Measurements from ENCODE around the gene ASPSCR1. TPM values are rescaled to one million over a fixed set of nuclear protein-coding genes. Genes with fewer than 3 reads are reported as not detected.
A peak's percentile ranks its signal among the peaks of the same experiment; 100 is the strongest.

ASPSCR1 gene
- total RNA-seq, 4 donors from 2014 or later, result 24.0 to 44.7 (median 32.0) TPM

GRCh38 chr17:81935709-81936084, 41.7 kb upstream of the ASPSCR1 start:
- Histone ChIP-seq H3K36me3 (no peaks in the 10 kb centered on the region), H3K4me1 (peaks cover 28 to 34% of the 10 kb centered on the region in 2 donors), H3K27me3 (no peaks in the 10 kb centered on the region), H3K9me3 (no peaks in the 10 kb centered on the region), H3K4me3 (no peak overlapping the region), H3K27ac (no peak overlapping the region)
- in situ Hi-C loops (cut with MboI; ENCODE audit: low sequenced_read_pairs in 4 of 4) (no loop called here), intact Hi-C loops (cut with DNase I; ENCODE audit: low total_unique reads) (loop anchor here (5.0 kb wide), 1 partner anchor 362 kb away; no protein-coding TSS in a partner anchor)
- ATAC-seq, result no peak
- TF ChIP-seq CTCF (IDR thresholded peaks at IDR 0.05 in 4 of 5, conservative IDR thresholded peaks at IDR 0.05 in 1 of 5), result no peak
- DNase-seq, result no peak

- no peak for TF ChIP-seq CTCF (IDR thresholded peaks at IDR 0.05 in 4 of 5, conservative IDR thresholded peaks at IDR 0.05 in 1 of 5)
- TF ChIP-seq POLR2A (IDR thresholded peaks at IDR 0.05), result no peak
- DNase-seq, result no peak
- intact Hi-C loops (cut with DNase I; ENCODE audit: low total_unique reads) (loop anchor here (5.0 kb wide), 1 partner anchor 358 kb away; no protein-coding TSS in a partner anchor), in situ Hi-C loops (cut with MboI; ENCODE audit: low sequenced_read_pairs in 4 of 4) (no loop called here)
- ATAC-seq, result no peak
- Histone ChIP-seq H3K27ac (peak overlapping the region; percentile 90 to 98 (median 94)), H3K4me3 (peak overlapping the region in 3 of 4 donors; percentile 44 to 56 (median 48)), H3K9me3 (no peaks in the 10 kb centered on the region), H3K27me3 (no peaks in the 10 kb centered on the region), H3K4me1 (peaks cover 31 to 47% of the 10 kb centered on the region in 2 donors), H3K36me3 (no peaks in the 10 kb centered on the region)
These were observed 38.2 kb upstream of the ASPSCR1 start for GRCh38 chr17:81939218-81939617.

GRCh38 chr17:81939881-81940385, 37.5 kb upstream of the ASPSCR1 start:
- peak overlapping the region; percentile 90 to 98 (median 94) for H3K27ac ChIP-seq
- intact Hi-C loops (cut with DNase I; ENCODE audit: low total_unique reads), result loop anchor here (5.0 kb wide), 2 partner anchors 68 to 357 kb away; partner anchors contain the start of gene ARHGDIA

GRCh38 chr17:81940538-81941483, 36.6 kb upstream of the ASPSCR1 start:
- intact Hi-C loops (cut with DNase I; ENCODE audit: low total_unique reads) (loop anchor here (5.0 kb wide), 1 partner anchor 69 kb away; the partner anchor contains the start of gene ARHGDIA), in situ Hi-C loops (cut with MboI; ENCODE audit: low sequenced_read_pairs in 4 of 4) (no loop called here)
- ATAC-seq, result peak; percentile 17 to 22
- H3K27me3 ChIP-seq, result no peaks in the 10 kb centered on the region
- no peaks in the 10 kb centered on the region for H3K36me3 ChIP-seq
- H3K27ac ChIP-seq, result peak overlapping the region; percentile 90 to 98 (median 94)
- H3K4me3 ChIP-seq, result peak overlapping the region; percentile 44 to 56 (median 48)
- H3K4me1 ChIP-seq, result peaks cover 31 to 47% of the 10 kb centered on the region in 2 donors
- no peaks in the 10 kb centered on the region for H3K9me3 ChIP-seq
- TF ChIP-seq CTCF (IDR thresholded peaks at IDR 0.05 in 4 of 5, conservative IDR thresholded peaks at IDR 0.05 in 1 of 5) (peak in 2 of 5 experiments; percentile 3 to 14), POLR2A (IDR thresholded peaks at IDR 0.05) (no peak)
- DNase-seq, result no peak

More at GRCh38 chr17:81939881-81940385, 37.5 kb upstream of the ASPSCR1 start:
- Histone ChIP-seq H3K4me3 (peak overlapping the region; percentile 44 to 56 (median 48)), H3K36me3 (no peaks in the 10 kb centered on the region), H3K27me3 (no peaks in the 10 kb centered on the region), H3K9me3 (no peaks in the 10 kb centered on the region), H3K4me1 (peaks cover 31 to 47% of the 10 kb centered on the region in 2 donors)
- ATAC-seq (peak; percentile 4 to 6), DNase-seq (peak in 1 of 2 donors; percentile 50)
- TF ChIP-seq POLR2A (IDR thresholded peaks at IDR 0.05) (no peak), CTCF (IDR thresholded peaks at IDR 0.05 in 4 of 5, conservative IDR thresholded peaks at IDR 0.05 in 1 of 5) (no peak)
- in situ Hi-C loops (cut with MboI; ENCODE audit: low sequenced_read_pairs in 4 of 4), result no loop called here
